Dedifferentiated amniotic fluid mesenchymal stem cell (primary cell): ENCODE measurements around the gene CSKMT.
"Not testable (repeated sequence)": the region's sequence is repeated elsewhere in the genome, so short reads cannot be mapped to it uniquely, and the experiment has no call there.

Source experiments
- DNase-seq: peaks from one replicate; pipeline ENCODE4 v3.0.0-alpha.2; 2016; ENCODE audit errors: extremely low spot score

The CSKMT gene

GRCh38 chr11:62654297-62654696 lies 10.8 kb upstream of the CSKMT start:
- no peak for DNase-seq

GRCh38 chr11:62656796-62657429 lies 8.2 kb upstream of the CSKMT start:
- no peak for DNase-seq

GRCh38 chr11:62664405-62665074 lies 572 bp upstream of the CSKMT start:
- no peak for DNase-seq

GRCh38 chr11:62665599-62666258 lies 617 bp downstream of the CSKMT start:
- DNase-seq, result peak; percentile 45

- DNase-seq, result no peak
Measured at GRCh38 chr11:62666259-62666926, 1.3 kb downstream of the CSKMT start.

- DNase-seq, result no peak
Measured at GRCh38 chr11:62667460-62667859, 2.3 kb downstream of the CSKMT start.

GRCh38 chr11:62669420-62670161 lies 4.5 kb downstream of the CSKMT start:
- DNase-seq, result no peak

GRCh38 chr11:62671236-62671607 lies 6.1 kb downstream of the CSKMT start:
- no peak for DNase-seq

- DNase-seq, result peak; percentile 59
Measured at GRCh38 chr11:62671608-62672389, 6.7 kb downstream of the CSKMT start, which contains the start of the genes LBHD1 and UQCC3. Gene LBHD1, minus strand, starts transcription at chr11:62672267. Its CDS starts 2,236 bp downstream, at chr11:62670031. Gene UQCC3, plus strand, starts transcription at chr11:62671673. Its CDS starts 73 bp downstream, at chr11:62671746.

- DNase-seq, result no peak
Measured at GRCh38 chr11:62673196-62673525, 8.0 kb downstream of the CSKMT start.

- DNase-seq, result not testable (repeated sequence)
Measured at GRCh38 chr11:62675415-62675814, 10.3 kb downstream of the CSKMT start.

- DNase-seq, result no peak
Measured at GRCh38 chr11:62676698-62677097, 11.6 kb downstream of the CSKMT start.

- DNase-seq, result no peak
Measured at GRCh38 chr11:62677156-62677555, 12.0 kb downstream of the CSKMT start.

GRCh38 chr11:62677714-62678113 lies 12.6 kb downstream of the CSKMT start:
- no peak for DNase-seq

- DNase-seq, result no peak
Measured at GRCh38 chr11:62678433-62678769, 13.3 kb downstream of the CSKMT start.

- peak; percentile 86 for DNase-seq
Measured at GRCh38 chr11:62678770-62679696, 13.9 kb downstream of the CSKMT start, which contains the start of gene UBXN1. Gene UBXN1, minus strand, starts transcription at chr11:62679073. Its CDS starts 150 bp downstream, at chr11:62678923.

- peak; percentile 70 for DNase-seq
Measured at GRCh38 chr11:62680825-62681240, 15.7 kb downstream of the CSKMT start.

GRCh38 chr11:62682518-62682917 lies 17.4 kb downstream of the CSKMT start:
- no peak for DNase-seq

- DNase-seq, result no peak
Measured at GRCh38 chr11:62687508-62688396, 22.6 kb downstream of the CSKMT start.
